Measurements from ENCODE around the gene NOS1AP. TPM values are rescaled to one million over a fixed set of nuclear protein-coding genes. Genes with fewer than 3 reads are reported as not detected.

Gene NOS1AP
- total and polyA plus RNA-seq, 2 donors (not counting 3 experiments of a cell fraction or from before 2014, with no cell fraction given), result 1.3 to 5.4 TPM

DNA sequence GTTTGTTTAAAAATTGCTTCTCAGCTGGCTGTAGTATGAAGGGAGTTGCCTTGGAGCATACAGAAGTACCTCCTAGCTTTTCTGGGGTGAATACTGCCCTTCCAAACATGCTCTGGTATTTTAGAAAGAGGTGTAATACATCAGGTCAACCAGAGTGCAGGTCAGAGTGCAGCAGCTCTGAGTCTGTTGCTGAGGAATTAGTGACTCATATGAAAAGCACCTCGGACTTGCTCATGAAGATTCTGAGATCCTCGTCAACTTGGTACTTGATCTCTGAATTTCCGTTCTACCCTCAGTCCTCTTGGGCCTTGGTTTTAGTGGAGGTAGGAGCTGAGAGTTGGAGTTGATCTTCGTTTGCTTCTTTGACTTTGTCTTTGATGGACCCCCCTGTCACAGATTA, 67.3 kb downstream of the NOS1AP start:
- dilution Hi-C loops (cut with MboI; ENCODE audit: extremely low pct_ligation_motif_present, low sequenced_read_pairs) (no loop called here), intact Hi-C loops (cut with micrococcal nuclease) (no loop called here)
- peak; percentile 57 for DNase-seq (ENCODE audit: low read depth, low spot score)
- Histone ChIP-seq H3K4me2 (ENCODE audit: insufficient read depth, low read length) (peak overlapping the region; percentile 0), H3K9ac (replicated peaks; ENCODE audit: extremely low read depth, insufficient read depth, low read length) (no peak overlapping the region), H3K36me3 (ENCODE audit: control insufficient read depth in 2 of 2, extremely low read depth in 1 of 2, insufficient read depth in 2 of 2, low read length in 2 of 2) (no peaks in the 10 kb centered on the region), H3K27ac (ENCODE audit: insufficient read depth, low read depth, low read length) (no peak overlapping the region), H3K9me3 (replicated peaks; ENCODE audit: control insufficient read depth, insufficient read depth, low read length) (no peaks in the 10 kb centered on the region), H3K9me1 (replicated peaks; ENCODE audit: control insufficient read depth, extremely low read depth, insufficient read depth, low read length) (no peaks in the 10 kb centered on the region), H3K27me3 (ENCODE audit: control insufficient read depth in 2 of 2, insufficient read depth in 2 of 2, low read length in 2 of 2) (no peaks in the 10 kb centered on the region), H3K79me2 (ENCODE audit: control insufficient read depth, insufficient read depth, low read length) (no peaks in the 10 kb centered on the region), H3K4me3 (replicated peaks in 1 of 3; ENCODE audit: insufficient read depth in 1 of 3, low read depth in 1 of 3, low read length in 3 of 3) (no peak overlapping the region), H2AFZ (ENCODE audit: low read depth, low read length) (no peak overlapping the region), H3K4me1 (ENCODE audit: control insufficient read depth, extremely low read depth, insufficient read depth, low read length) (peaks cover 18% of the 10 kb centered on the region), H4K20me1 (replicated peaks; ENCODE audit: control insufficient read depth, extremely low read depth, insufficient read depth, low read length) (no peaks in the 10 kb centered on the region)
- no TSS peak for BruUV-seq (replicated peaks)
- FAIRE-seq, result peak; percentile 79
- TF ChIP-seq POLR2A (IDR thresholded peaks at IDR 0.05; ENCODE audit: low read depth, low read length) (no peak), JUN (IDR thresholded peaks at IDR 0.05; ENCODE audit: borderline replicate concordance, insufficient read depth, insufficient read length, low read depth) (peak; percentile 68), GATA2 (IDR thresholded peaks at IDR 0.05; ENCODE audit: insufficient read depth, insufficient read length, low read depth, low read length) (peak; percentile 18), EZH2 (IDR thresholded peaks at IDR 0.05; ENCODE audit: borderline replicate concordance, low read depth, low read length, severe bottlenecking) (no peak), MAX (IDR thresholded peaks at IDR 0.05; ENCODE audit: insufficient read depth, insufficient read length) (no peak), MYC (IDR thresholded peaks at IDR 0.05; ENCODE audit: low read depth, low read length) (no peak), POLR2AphosphoS5 (IDR thresholded peaks at IDR 0.05; ENCODE audit: insufficient read depth, low read depth, low read length) (peak; percentile 59), FOS (IDR thresholded peaks at IDR 0.05; ENCODE audit: borderline replicate concordance, insufficient read depth, low read length) (peak; percentile 83)
- TF ChIP-seq, protein P1, sequence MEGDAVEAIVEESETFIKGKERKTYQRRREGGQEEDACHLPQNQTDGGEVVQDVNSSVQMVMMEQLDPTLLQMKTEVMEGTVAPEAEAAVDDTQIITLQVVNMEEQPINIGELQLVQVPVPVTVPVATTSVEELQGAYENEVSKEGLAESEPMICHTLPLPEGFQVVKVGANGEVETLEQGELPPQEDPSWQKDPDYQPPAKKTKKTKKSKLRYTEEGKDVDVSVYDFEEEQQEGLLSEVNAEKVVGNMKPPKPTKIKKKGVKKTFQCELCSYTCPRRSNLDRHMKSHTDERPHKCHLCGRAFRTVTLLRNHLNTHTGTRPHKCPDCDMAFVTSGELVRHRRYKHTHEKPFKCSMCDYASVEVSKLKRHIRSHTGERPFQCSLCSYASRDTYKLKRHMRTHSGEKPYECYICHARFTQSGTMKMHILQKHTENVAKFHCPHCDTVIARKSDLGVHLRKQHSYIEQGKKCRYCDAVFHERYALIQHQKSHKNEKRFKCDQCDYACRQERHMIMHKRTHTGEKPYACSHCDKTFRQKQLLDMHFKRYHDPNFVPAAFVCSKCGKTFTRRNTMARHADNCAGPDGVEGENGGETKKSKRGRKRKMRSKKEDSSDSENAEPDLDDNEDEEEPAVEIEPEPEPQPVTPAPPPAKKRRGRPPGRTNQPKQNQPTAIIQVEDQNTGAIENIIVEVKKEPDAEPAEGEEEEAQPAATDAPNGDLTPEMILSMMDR (IDR thresholded peaks at IDR 0.05; ENCODE audit: extremely low read depth in 1 of 2, insufficient read depth in 1 of 2, low read depth in 1 of 2, low read length in 2 of 2), result no peak
- ChIA-PET CTCF (interaction anchor here (1.1 to 1.3 kb wide), 2 partner anchors 10 to 221 kb away, joined by 3 read pairs; no protein-coding TSS in a partner anchor), POLR2A (no interaction called here)
